HCT116 (cell line): ENCODE data around the gene C4orf36. TPM values are rescaled to one million over a fixed set of nuclear protein-coding genes. Genes with fewer than 3 reads are reported as not detected.
A peak's percentile ranks its signal among the peaks of the same experiment; 100 is the strongest.

Source experiments
- ATAC-seq: fragments of 200-7000 bp; cut with Tn5 transposase; 2 replicates; pipeline ENCODE4 v1.9.1; 2020; ENCODE audit warnings: mild to moderate bottlenecking, moderate library complexity
- BruUV-seq: library from RNA; stranded (reverse); fragments of 400-500 nt; replicated peaks from 2 replicates; lab custom pipeline; 2021; lab: Mats Ljungman, UMichigan
- CTCF ChIA-PET: fragments of 300-600 bp; sonication (Branson Sonifier 250); formaldehyde crosslinking; loops from one replicate; lab custom pipeline; 2021; ENCODE audit warnings: antibody characterized with exemption; lab: Charles Lee
- POLR2A ChIA-PET: fragments of 300-600, 350-600 bp; sonication (Branson Sonifier 250); formaldehyde crosslinking; loops from one replicate; lab custom pipeline; 2021; ENCODE audit warnings: antibody characterized with exemption; lab: Charles Lee
- RAD21 ChIA-PET, 2 experiments: fragments of 300-600 bp; sonication (Branson Sonifier 250); formaldehyde crosslinking; loops; one replicate each; lab custom pipeline; 2023; ENCODE audit warnings: low total read pairs in 2 of 2; ENCODE audit not compliant: uncharacterized antibody in 2 of 2, unreplicated experiment in 2 of 2, low non-redundant PET in 1 of 2; lab: Charles Lee
- DNase-seq: peaks from one replicate; pipeline ENCODE4 v3.0.0-alpha.2; 2010; ENCODE audit warnings: low read depth, low spot score
- H2AFZ ChIP-seq: fragments of 200-600 bp; shearing (Covaris generic), sonication (generic); 2 replicates; pipeline ENCODE4 v1.6.1; 2017; ENCODE audit warnings: low read depth, mixed run types, mixed read lengths, antibody characterized with exemption, low read length; ENCODE audit not compliant: poor library complexity, severe bottlenecking
- H3K27ac ChIP-seq: 2 replicates; pipeline ENCODE4 v1.5.1; 2012; ENCODE audit warnings: low read depth, low read length
- H3K27me3 ChIP-seq: fragments of 200-600 bp; sonication (generic); 2 replicates; pipeline ENCODE4 v1.6.1; 2016; ENCODE audit warnings: mixed run types, low read length, mixed read lengths; ENCODE audit not compliant: insufficient read depth
- H3K36me3 ChIP-seq, 2 experiments: fragments of 200-500 bp in 1 of 2; fragments of 200-600 bp in 1 of 2; sonication (Bioruptor generic) in 1 of 2; sonication (generic) in 1 of 2; 2 replicates each; pipeline versions ENCODE4 v1.5.1 to v1.6.1; 2014 to 2016; ENCODE audit warnings: low read length in 2 of 2, inconsistent platforms in 1 of 2, mixed read lengths in 1 of 2, mixed run types in 1 of 2; ENCODE audit not compliant: insufficient read depth in 2 of 2, control insufficient read depth in 1 of 2
- H3K4me1 ChIP-seq, 2 experiments: fragments of 200-600 bp in 1 of 2; sonication (generic) in 1 of 2; 2 replicates each; pipeline versions ENCODE4 v1.5.1 to v1.6.1; 2012 to 2017; ENCODE audit warnings: low read length in 2 of 2, inconsistent platforms in 1 of 2, mild to moderate bottlenecking in 1 of 2, mixed read lengths in 1 of 2, mixed run types in 1 of 2, moderate library complexity in 1 of 2; ENCODE audit not compliant: insufficient read depth in 2 of 2, control insufficient read depth in 1 of 2
- H3K4me2 ChIP-seq: fragments of 200-600 bp; sonication (generic); 2 replicates; pipeline ENCODE4 v1.6.1; 2017; ENCODE audit warnings: mixed run types, low read length, mixed read lengths
- H3K4me3 ChIP-seq, 2 experiments: fragments of 200-600 bp in 1 of 2; sonication (generic) in 1 of 2; replicated peaks in 1 of 2; 2 replicates each; pipeline ENCODE4 v1.5.1; 2011 to 2016; ENCODE audit warnings: low read length in 2 of 2, control low read depth in 1 of 2, low read depth in 1 of 2, mild to moderate bottlenecking in 1 of 2, mixed read lengths in 1 of 2, mixed run types in 1 of 2
- H3K79me2 ChIP-seq: fragments of 200-600 bp; sonication (generic); 2 replicates; pipeline ENCODE4 v1.6.1; 2017; ENCODE audit warnings: mild to moderate bottlenecking, mixed run types, low read length, moderate library complexity, mixed read lengths; ENCODE audit not compliant: insufficient read depth
- H3K9ac ChIP-seq: fragments of 200-600 bp; sonication (generic); 2 replicates; pipeline ENCODE4 v1.6.1; 2016; ENCODE audit warnings: low read length, mixed read lengths
- H3K9me2 ChIP-seq: fragments of 200-600 bp; sonication (generic), shearing (Covaris generic); 2 replicates; pipeline ENCODE4 v1.6.1; 2017; ENCODE audit warnings: mixed run types, mild to moderate bottlenecking, moderate library complexity; ENCODE audit not compliant: insufficient read depth
- H3K9me3 ChIP-seq, 2 experiments: fragments of 200-500 bp in 1 of 2; fragments of 200-600 bp in 1 of 2; sonication (Bioruptor generic) in 1 of 2; sonication (generic) in 1 of 2; 2 replicates each; pipeline ENCODE4 v1.6.1; 2014 to 2017; ENCODE audit warnings: low read length in 2 of 2, mixed read lengths in 2 of 2, inconsistent platforms in 1 of 2, low read depth in 1 of 2, mild to moderate bottlenecking in 1 of 2, mixed run types in 1 of 2, moderate library complexity in 1 of 2; ENCODE audit not compliant: control insufficient read depth in 1 of 2, insufficient read depth in 1 of 2
- H4K20me1 ChIP-seq: fragments of 200-600 bp; sonication (generic), shearing (Covaris generic); 2 replicates; pipeline ENCODE4 v1.6.1; 2017; ENCODE audit warnings: mixed run types, mild to moderate bottlenecking, moderate library complexity; ENCODE audit not compliant: insufficient read depth
- CBX3 ChIP-seq: IDR thresholded peaks from 2 replicates; pipeline ENCODE4 v1.6.1; 2012; ENCODE audit warnings: low read depth
- CTCF ChIP-seq, 3 experiments: fragments of 200-600 bp in 1 of 3; sonication (generic) in 1 of 3; IDR thresholded peaks in 2 of 3; conservative IDR thresholded peaks in 1 of 3; 2 replicates each; pipeline ENCODE4 v1.5.1; 2012 to 2017; ENCODE audit warnings: low read depth in 2 of 3, low read length in 2 of 3, antibody characterized with exemption in 1 of 3, borderline replicate concordance in 1 of 3, control low read depth in 1 of 3, mild to moderate bottlenecking in 1 of 3, mixed read lengths in 1 of 3, mixed run types in 1 of 3, moderate library complexity in 1 of 3; ENCODE audit not compliant: insufficient read depth in 1 of 3
- EZH2 ChIP-seq: fragments of 200-600 bp; sonication (generic); IDR thresholded peaks from 2 replicates; pipeline ENCODE4 v1.6.1; 2017; ENCODE audit warnings: antibody characterized with exemption, mixed run types
- FOSL1 ChIP-seq: IDR thresholded peaks from 2 replicates; pipeline ENCODE4 v1.6.1; 2012; ENCODE audit warnings: low read depth
- JUND ChIP-seq: IDR thresholded peaks from 2 replicates; pipeline ENCODE4 v1.6.1; 2012
- MAX ChIP-seq: IDR thresholded peaks from 2 replicates; pipeline ENCODE4 v1.6.1; 2012
- POLR2A ChIP-seq: IDR thresholded peaks from 2 replicates; pipeline ENCODE4 v1.7.0; 2011; ENCODE audit warnings: borderline replicate concordance; ENCODE audit not compliant: insufficient read depth, insufficient read length; ENCODE audit errors: extremely low read depth
- POLR2AphosphoS5 ChIP-seq: IDR thresholded peaks from 2 replicates; pipeline ENCODE4 v1.6.1; 2011; ENCODE audit warnings: mild to moderate bottlenecking, low read depth, low read length, moderate library complexity
- SIN3A ChIP-seq: IDR thresholded peaks from 2 replicates; pipeline ENCODE4 v1.6.1; 2012; ENCODE audit warnings: low read depth
- SRF ChIP-seq: IDR thresholded peaks from 2 replicates; pipeline ENCODE4 v1.6.1; 2012; ENCODE audit warnings: low read depth
- TCF7L2 ChIP-seq: IDR thresholded peaks from 2 replicates; pipeline ENCODE4 v1.7.0; 2011; ENCODE audit warnings: borderline replicate concordance, inconsistent platforms; ENCODE audit not compliant: insufficient read depth, insufficient read length; ENCODE audit errors: extremely low read depth
- YY1 ChIP-seq: IDR thresholded peaks from 2 replicates; pipeline ENCODE4 v1.6.1; 2011; ENCODE audit warnings: low read length, low read depth, moderate library complexity, mild to moderate bottlenecking; ENCODE audit not compliant: insufficient replicate concordance; ENCODE audit errors: extremely low read depth
- intact Hi-C: fragments of 100-400 bp; cut with micrococcal nuclease; formaldehyde crosslinking; loops from 2 replicates; pipeline ENCODE4 v1.10.0; 2022
- total RNA-seq: library from RNA; stranded (reverse); gene quantifications from one replicate; pipeline ENCODE4 v1.2.1, GENCODE V29; 2021; ENCODE audit not compliant: unreplicated experiment
- TF ChIP-seq, protein P1 (sequence below): IDR thresholded peaks from 2 replicates; pipeline ENCODE4 v1.6.1; 2012; ENCODE audit warnings: low read depth
- TF ChIP-seq, protein P2 (sequence below): IDR thresholded peaks from 2 replicates; pipeline ENCODE4 v1.6.1; 2011; ENCODE audit warnings: mild to moderate bottlenecking, low read length, moderate library complexity; ENCODE audit not compliant: insufficient replicate concordance; ENCODE audit errors: extremely low read depth
- TF ChIP-seq, protein P3 (sequence below): IDR thresholded peaks from 2 replicates; pipeline ENCODE4 v1.6.1; 2012

The C4orf36 gene
- total RNA-seq, 1 experiment from 2014 or later: 1.8 TPM

DNA sequence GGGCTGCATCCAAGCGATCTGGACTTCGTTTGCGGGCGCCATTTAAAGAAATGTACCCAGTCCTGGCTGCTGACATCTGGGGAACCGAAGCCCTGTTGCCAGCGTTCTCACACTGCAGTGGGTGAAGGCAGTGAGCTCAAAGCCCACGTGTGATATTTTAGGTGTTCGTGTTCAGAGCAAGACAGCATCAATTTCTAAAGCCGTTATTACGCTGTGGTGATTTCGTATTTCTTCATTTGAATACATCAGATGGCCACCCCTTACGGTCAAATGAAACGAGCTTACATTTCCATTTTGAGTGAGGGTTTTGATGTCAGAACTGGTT lies 376 bp upstream of the C4orf36 start:
- RAD21 ChIA-PET: no interaction called here
- Histone ChIP-seq H3K9me3 (no peaks in the 10 kb centered on the region), H3K27ac (peak overlapping the region; percentile 71), H3K79me2 (no peaks in the 10 kb centered on the region), H3K9ac (peak overlapping the region; percentile 80), H2AFZ (peak overlapping the region; percentile 36), H3K9me2 (no peaks in the 10 kb centered on the region), H3K4me1 (peaks cover 10 to 31% of the 10 kb centered on the region in 2 experiments), H3K36me3 (no peaks in the 10 kb centered on the region), H3K4me3 (peak overlapping the region; percentile 55 to 62), H3K27me3 (no peaks in the 10 kb centered on the region), H3K4me2 (peak overlapping the region; percentile 82), H4K20me1 (no peaks in the 10 kb centered on the region)
- BruUV-seq: no TSS peak
- CTCF ChIA-PET: interaction anchor here (0.6 to 3.4 kb wide), 4 partner anchors 257 to 396 kb away, joined by 3 to 28 read pairs (median 8); no protein-coding TSS in a partner anchor
- POLR2A ChIA-PET: interaction anchor here (0.6 kb wide), 1 partner anchor 370 kb away, joined by 3 read pairs; no protein-coding TSS in a partner anchor
- intact Hi-C loops: loop anchor here (5.0 to 10.0 kb wide), 3 partner anchors 240 to 1322 kb away; no protein-coding TSS in a partner anchor
- TF ChIP-seq EZH2 (no peak), TCF7L2 (no peak), JUND (no peak), SRF (no peak), MAX (no peak), POLR2A (no peak), YY1 (no peak), CTCF (IDR thresholded peaks at IDR 0.05 in 2 of 3, conservative IDR thresholded peaks at IDR 0.05 in 1 of 3; ENCODE audit: borderline replicate concordance in 1 of 3, insufficient read depth in 1 of 3, low read depth in 2 of 3, low read length in 2 of 3) (no peak), CBX3 (no peak), FOSL1 (no peak), POLR2AphosphoS5 (no peak), SIN3A (no peak)
- TF ChIP-seq, protein P1, sequence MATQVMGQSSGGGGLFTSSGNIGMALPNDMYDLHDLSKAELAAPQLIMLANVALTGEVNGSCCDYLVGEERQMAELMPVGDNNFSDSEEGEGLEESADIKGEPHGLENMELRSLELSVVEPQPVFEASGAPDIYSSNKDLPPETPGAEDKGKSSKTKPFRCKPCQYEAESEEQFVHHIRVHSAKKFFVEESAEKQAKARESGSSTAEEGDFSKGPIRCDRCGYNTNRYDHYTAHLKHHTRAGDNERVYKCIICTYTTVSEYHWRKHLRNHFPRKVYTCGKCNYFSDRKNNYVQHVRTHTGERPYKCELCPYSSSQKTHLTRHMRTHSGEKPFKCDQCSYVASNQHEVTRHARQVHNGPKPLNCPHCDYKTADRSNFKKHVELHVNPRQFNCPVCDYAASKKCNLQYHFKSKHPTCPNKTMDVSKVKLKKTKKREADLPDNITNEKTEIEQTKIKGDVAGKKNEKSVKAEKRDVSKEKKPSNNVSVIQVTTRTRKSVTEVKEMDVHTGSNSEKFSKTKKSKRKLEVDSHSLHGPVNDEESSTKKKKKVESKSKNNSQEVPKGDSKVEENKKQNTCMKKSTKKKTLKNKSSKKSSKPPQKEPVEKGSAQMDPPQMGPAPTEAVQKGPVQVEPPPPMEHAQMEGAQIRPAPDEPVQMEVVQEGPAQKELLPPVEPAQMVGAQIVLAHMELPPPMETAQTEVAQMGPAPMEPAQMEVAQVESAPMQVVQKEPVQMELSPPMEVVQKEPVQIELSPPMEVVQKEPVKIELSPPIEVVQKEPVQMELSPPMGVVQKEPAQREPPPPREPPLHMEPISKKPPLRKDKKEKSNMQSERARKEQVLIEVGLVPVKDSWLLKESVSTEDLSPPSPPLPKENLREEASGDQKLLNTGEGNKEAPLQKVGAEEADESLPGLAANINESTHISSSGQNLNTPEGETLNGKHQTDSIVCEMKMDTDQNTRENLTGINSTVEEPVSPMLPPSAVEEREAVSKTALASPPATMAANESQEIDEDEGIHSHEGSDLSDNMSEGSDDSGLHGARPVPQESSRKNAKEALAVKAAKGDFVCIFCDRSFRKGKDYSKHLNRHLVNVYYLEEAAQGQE: no peak
- TF ChIP-seq, protein P2, sequence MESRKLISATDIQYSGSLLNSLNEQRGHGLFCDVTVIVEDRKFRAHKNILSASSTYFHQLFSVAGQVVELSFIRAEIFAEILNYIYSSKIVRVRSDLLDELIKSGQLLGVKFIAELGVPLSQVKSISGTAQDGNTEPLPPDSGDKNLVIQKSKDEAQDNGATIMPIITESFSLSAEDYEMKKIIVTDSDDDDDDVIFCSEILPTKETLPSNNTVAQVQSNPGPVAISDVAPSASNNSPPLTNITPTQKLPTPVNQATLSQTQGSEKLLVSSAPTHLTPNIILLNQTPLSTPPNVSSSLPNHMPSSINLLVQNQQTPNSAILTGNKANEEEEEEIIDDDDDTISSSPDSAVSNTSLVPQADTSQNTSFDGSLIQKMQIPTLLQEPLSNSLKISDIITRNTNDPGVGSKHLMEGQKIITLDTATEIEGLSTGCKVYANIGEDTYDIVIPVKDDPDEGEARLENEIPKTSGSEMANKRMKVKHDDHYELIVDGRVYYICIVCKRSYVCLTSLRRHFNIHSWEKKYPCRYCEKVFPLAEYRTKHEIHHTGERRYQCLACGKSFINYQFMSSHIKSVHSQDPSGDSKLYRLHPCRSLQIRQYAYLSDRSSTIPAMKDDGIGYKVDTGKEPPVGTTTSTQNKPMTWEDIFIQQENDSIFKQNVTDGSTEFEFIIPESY: no peak
- TF ChIP-seq, protein P3, sequence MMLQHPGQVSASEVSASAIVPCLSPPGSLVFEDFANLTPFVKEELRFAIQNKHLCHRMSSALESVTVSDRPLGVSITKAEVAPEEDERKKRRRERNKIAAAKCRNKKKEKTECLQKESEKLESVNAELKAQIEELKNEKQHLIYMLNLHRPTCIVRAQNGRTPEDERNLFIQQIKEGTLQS: no peak
- no peak for DNase-seq
- no peak for ATAC-seq
